ENCODE results near the gene ZNF425.
"Not testable (repeated sequence)": the region's sequence is repeated elsewhere in the genome, so short reads cannot be mapped to it uniquely, and the experiment has no call there.

Gene ZNF425

GRCh38 chr7:149074116-149074885 lies 51.8 kb downstream of the ZNF425 start:
- DNase-seq (ENCODE audit: insufficient read length, low spot score) (no peak), FAIRE-seq (no peak)

- no peak for DNase-seq (ENCODE audit: insufficient read length, low spot score)
- FAIRE-seq = no peak
Measured at GRCh38 chr7:149072438-149072775, 53.7 kb downstream of the ZNF425 start.

GRCh38 chr7:149071641-149072437 lies 54.3 kb downstream of the ZNF425 start:
- DNase-seq (ENCODE audit: insufficient read length, low spot score) (no peak), FAIRE-seq (no peak)

- FAIRE-seq = no peak
- DNase-seq (ENCODE audit: insufficient read length, low spot score) = no peak
Measured at GRCh38 chr7:149071182-149071635, 54.9 kb downstream of the ZNF425 start.

GRCh38 chr7:149070372-149071125 lies 55.6 kb downstream of the ZNF425 start:
- no peak for FAIRE-seq
- DNase-seq (ENCODE audit: insufficient read length, low spot score) = no peak

- no peak for FAIRE-seq
- no peak for DNase-seq (ENCODE audit: insufficient read length, low spot score)
Measured at GRCh38 chr7:149067869-149068268, 58.3 kb downstream of the ZNF425 start.

- no peak for FAIRE-seq
- DNase-seq (ENCODE audit: insufficient read length, low spot score) = no peak
Measured at GRCh38 chr7:149063476-149063875, 62.6 kb downstream of the ZNF425 start.

GRCh38 chr7:149062217-149062899 lies 63.8 kb downstream of the ZNF425 start:
- not testable (repeated sequence) for FAIRE-seq; DNase-seq (ENCODE audit: insufficient read length, low spot score)

- FAIRE-seq (no peak), DNase-seq (ENCODE audit: insufficient read length, low spot score) (no peak)
Measured at GRCh38 chr7:149060156-149060555, 66.0 kb downstream of the ZNF425 start.

GRCh38 chr7:149053885-149054284 lies 72.2 kb downstream of the ZNF425 start:
- DNase-seq (ENCODE audit: insufficient read length, low spot score) = no peak
- no peak for FAIRE-seq

- DNase-seq (ENCODE audit: insufficient read length, low spot score) = no peak
- FAIRE-seq = no peak
Measured at GRCh38 chr7:149053384-149053783, 72.7 kb downstream of the ZNF425 start.
